Mammary epithelial cell (primary cell): ENCODE results near the gene RPTOR.

Experiments
- CTCF ChIP-seq, 2 donors: IDR thresholded peaks in 1 of 2; conservative IDR thresholded peaks in 1 of 2; 2 replicates each; pipeline ENCODE4 v1.5.1; 2011 to 2012; ENCODE audit warnings: inconsistent platforms in 2 of 2, low read length in 2 of 2, mild to moderate bottlenecking in 2 of 2, control low read depth in 1 of 2, low read depth in 1 of 2; ENCODE audit not compliant: insufficient read depth in 1 of 2; ENCODE audit errors: extremely low read depth in 1 of 2
- EZH2 ChIP-seq: IDR thresholded peaks from 2 replicates; pipeline ENCODE4 v1.6.1; 2012; ENCODE audit warnings: low read length, inconsistent platforms, borderline replicate concordance

- TF ChIP-seq EZH2 (no peak), CTCF (conservative IDR thresholded peaks at IDR 0.05 in 1 of 2, IDR thresholded peaks at IDR 0.05 in 1 of 2; ENCODE audit: extremely low read depth in 1 of 2, insufficient read depth in 1 of 2, low read depth in 1 of 2, low read length in 2 of 2) (no peak)
These were observed 195.5 kb downstream of the RPTOR start for GRCh38 chr17:80740141-80740540.
